B cell (primary cell): Measurements from ENCODE around the gene CCDC88C. TPM values are rescaled to one million over a fixed set of nuclear protein-coding genes. Genes with fewer than 3 reads are reported as not detected.

Experiments
- ATAC-seq: fragments of 200-7000 bp; cut with Tn5 transposase; one replicate; pipeline ENCODE4 v1.10.0; 2021; ENCODE audit warnings: low read depth, mild to moderate bottlenecking, moderate number of reproducible peaks, moderate library complexity
- CTCF ChIA-PET: fragments of 350-600 bp; sonication (Branson Sonifier 250); formaldehyde crosslinking; loops from one replicate; lab custom pipeline; 2021; ENCODE audit warnings: antibody characterized with exemption, inconsistent platforms; lab: Charles Lee
- POLR2A ChIA-PET: fragments of 350-600 bp; sonication (Branson Sonifier 250); formaldehyde crosslinking; loops from one replicate; lab custom pipeline; 2021; ENCODE audit warnings: antibody characterized with exemption; lab: Charles Lee
- DNase-seq: peaks from one replicate; pipeline ENCODE4 v3.0.0; 2013
- H2AFZ ChIP-seq: 2 replicates; pipeline ENCODE4 v1.6.1; 2012; ENCODE audit warnings: mild to moderate bottlenecking, low read depth, low read length; ENCODE audit not compliant: insufficient read depth, poor library complexity, severe bottlenecking
- H3K27ac ChIP-seq, 2 donors: 1 replicate in 1 of 2; 2 replicates in 1 of 2; pipeline ENCODE4 v1.5.1; 2012 to 2013; ENCODE audit warnings: low read length in 2 of 2, mild to moderate bottlenecking in 2 of 2, moderate library complexity in 1 of 2
- H3K27me3 ChIP-seq, 4 experiments: fragments of 200-600 bp in 1 of 4; sonication (generic) in 1 of 4; replicated peaks in 1 of 4; 1 replicate in 2 of 4; 2 replicates in 2 of 4; pipeline versions ENCODE4 v1.6.1 to v1.7.0; 2013 to 2016; ENCODE audit warnings: low read length in 3 of 4, mild to moderate bottlenecking in 2 of 4, mixed read lengths in 1 of 4, moderate library complexity in 1 of 4; ENCODE audit not compliant: insufficient read depth in 4 of 4, control insufficient read depth in 3 of 4; ENCODE audit errors: control extremely low read depth in 1 of 4
- H3K36me3 ChIP-seq, 2 experiments: replicated peaks in 1 of 2; 1 replicate in 1 of 2; 2 replicates in 1 of 2; pipeline versions ENCODE4 v1.6.1 to v1.7.1; 2013; ENCODE audit warnings: low read length in 1 of 2; ENCODE audit not compliant: insufficient read depth in 2 of 2, control insufficient read depth in 1 of 2; ENCODE audit errors: control extremely low read depth in 1 of 2, extremely low read depth in 1 of 2
- H3K4me1 ChIP-seq, 2 donors: fragments of 200-600 bp in 1 of 2; sonication (generic) in 1 of 2; 1 replicate in 1 of 2; 2 replicates in 1 of 2; pipeline versions ENCODE4 v1.5.1 to v1.6.1; 2013 to 2017; ENCODE audit warnings: low read length in 2 of 2; ENCODE audit not compliant: control insufficient read depth in 2 of 2, insufficient read depth in 2 of 2
- H3K4me2 ChIP-seq: replicated peaks from 2 replicates; pipeline ENCODE3; 2012; ENCODE audit warnings: mild to moderate bottlenecking, low read depth, low read length; ENCODE audit not compliant: poor library complexity, severe bottlenecking
- H3K4me3 ChIP-seq, 5 experiments: fragments of 200-600 bp in 1 of 5; sonication (generic) in 1 of 5; 1 replicate in 3 of 5; 2 replicates in 2 of 5; pipeline versions ENCODE4 v1.5.1 to v1.7.0; 2011 to 2016; ENCODE audit warnings: low read length in 4 of 5, mild to moderate bottlenecking in 4 of 5, low read depth in 2 of 5, control low read depth in 1 of 5, moderate library complexity in 1 of 5; ENCODE audit not compliant: insufficient read depth in 1 of 5; ENCODE audit errors: control extremely low read depth in 1 of 5, extremely low read depth in 1 of 5
- H3K79me2 ChIP-seq: fragments of 200-600 bp; sonication (generic); one replicate; pipeline ENCODE4 v1.6.0; 2016; ENCODE audit warnings: low read length; ENCODE audit not compliant: control insufficient read depth, insufficient read depth
- H3K9ac ChIP-seq: fragments of 200-600 bp; sonication (generic); 2 replicates; pipeline ENCODE4 v1.6.1; 2017; ENCODE audit warnings: mild to moderate bottlenecking, low read length, moderate library complexity
- H3K9me3 ChIP-seq, 3 donors: one replicate each; pipeline versions ENCODE4 v1.6.1 to v1.7.1; 2013; ENCODE audit warnings: low read length in 2 of 3; ENCODE audit not compliant: control insufficient read depth in 2 of 3, insufficient read depth in 1 of 3; ENCODE audit errors: control extremely low read depth in 1 of 3
- H4K20me1 ChIP-seq: 2 replicates; pipeline ENCODE4 v1.6.0; 2012; ENCODE audit warnings: mild to moderate bottlenecking, low read length; ENCODE audit not compliant: insufficient read depth, control insufficient read depth, poor library complexity, severe bottlenecking
- H3K27ac Mint-ChIP-seq: one replicate; pipeline ENCODE4 v1.8.0; 2021; ENCODE audit warnings: mixed read lengths
- H3K27me3 Mint-ChIP-seq: one replicate; pipeline ENCODE4 v1.8.0; 2021; ENCODE audit warnings: mixed read lengths
- H3K4me1 Mint-ChIP-seq: one replicate; pipeline ENCODE4 v1.8.0; 2021; ENCODE audit warnings: mixed read lengths
- H3K4me3 Mint-ChIP-seq: one replicate; pipeline ENCODE4 v1.8.0; 2021; ENCODE audit warnings: mixed read lengths
- H3K9me3 Mint-ChIP-seq: one replicate; pipeline ENCODE4 v1.8.0; 2022; ENCODE audit warnings: mixed read lengths; ENCODE audit not compliant: insufficient read depth
- EZH2 ChIP-seq: IDR thresholded peaks from 2 replicates; pipeline ENCODE4 v1.6.1; 2012; ENCODE audit warnings: borderline replicate concordance, low read depth, mild to moderate bottlenecking, moderate library complexity, low read length; ENCODE audit not compliant: insufficient read depth, poor library complexity, severe bottlenecking
- WGBS: methylation state at CpG from one replicate; pipeline ENCODE4 v1.1.5; 2013; ENCODE audit warnings: missing lambda C conversion rate; ENCODE audit not compliant: insufficient coverage; 5-methylcytosine and 5-hydroxymethylcytosine counted together
- intact Hi-C: fragments of 100-400 bp; cut with micrococcal nuclease; formaldehyde crosslinking; loops from one replicate; pipeline ENCODE4 v1.10.0; 2022
- polyA plus RNA-seq: library from polyadenylated mRNA; depleted of rRNA; stranded (reverse); fragments of >200 nt; gene quantifications from 2 replicates; pipeline ENCODE4 v1.2.3, GENCODE V29; 2012
- total RNA-seq, 2 donors: library from RNA; stranded (reverse); fragments of 120-200 nt in 1 of 2; gene quantifications; 1 replicate in 1 of 2; 2 replicates in 1 of 2; pipeline versions ENCODE4 v1.2.3 to v1.2.4, GENCODE V29; 2013 to 2022
- TF ChIP-seq, protein P1 (sequence below): fragments of 200-600 bp; IDR thresholded peaks from one replicate; pipeline ENCODE4 v1.8.0; 2022; ENCODE audit warnings: antibody characterized with exemption, mild to moderate bottlenecking

Gene CCDC88C
- total and polyA plus RNA-seq, 2 donors (not counting 1 experiment from before 2014, with no cell fraction given) = 98.7 to 181 TPM

DNA sequence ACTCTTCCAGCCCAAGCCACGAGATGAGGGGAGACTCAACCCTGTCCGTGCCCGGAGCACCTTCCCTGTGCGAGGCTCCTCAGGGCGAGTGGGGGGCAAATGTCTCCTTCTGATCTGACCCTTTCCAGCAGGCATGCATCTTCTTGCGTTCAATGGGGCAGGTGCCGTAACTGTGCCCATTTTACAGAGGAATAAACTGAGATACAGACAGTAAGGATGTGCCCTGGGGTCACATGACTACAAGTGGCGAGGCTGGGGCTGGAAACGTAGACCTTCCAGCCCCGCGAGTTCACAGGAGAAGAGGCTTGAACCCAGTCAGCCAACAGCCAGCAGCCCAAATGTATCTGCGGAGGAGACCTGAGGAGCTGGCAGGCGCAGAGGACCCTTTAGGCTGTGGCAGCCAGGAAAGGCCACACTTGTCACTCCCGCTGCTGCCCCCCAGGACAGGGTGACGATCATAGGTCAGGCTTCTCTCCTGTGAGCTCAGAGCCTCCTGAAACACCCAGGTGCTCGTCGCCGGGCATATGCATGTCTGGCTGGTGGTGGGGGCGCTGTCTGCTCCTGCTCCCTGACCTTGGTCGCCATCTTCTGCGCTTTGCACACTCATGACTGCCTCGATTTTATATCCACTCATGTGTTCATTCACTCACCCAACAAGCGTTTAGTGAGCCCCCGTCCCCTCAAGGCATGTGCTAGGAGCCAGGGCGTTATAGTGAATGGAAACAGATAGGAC is 41.7 kb downstream of the CCDC88C start:
- POLR2A ChIA-PET = interaction anchor here (1.6 kb wide), 1 partner anchor 22 kb away, joined by 8 read pairs; no protein-coding TSS in a partner anchor
- peak overlapping the region; percentile 79 for H3K4me2 ChIP-seq
- H4K20me1 ChIP-seq = peaks cover 87% of the 10 kb centered on the region
- intact Hi-C loops = no loop called here
- no peak overlapping the region for H3K4me3 ChIP-seq
- H3K27ac ChIP-seq = peak overlapping the region in 1 of 2 donors; percentile 80
- TF ChIP-seq, protein P1, sequence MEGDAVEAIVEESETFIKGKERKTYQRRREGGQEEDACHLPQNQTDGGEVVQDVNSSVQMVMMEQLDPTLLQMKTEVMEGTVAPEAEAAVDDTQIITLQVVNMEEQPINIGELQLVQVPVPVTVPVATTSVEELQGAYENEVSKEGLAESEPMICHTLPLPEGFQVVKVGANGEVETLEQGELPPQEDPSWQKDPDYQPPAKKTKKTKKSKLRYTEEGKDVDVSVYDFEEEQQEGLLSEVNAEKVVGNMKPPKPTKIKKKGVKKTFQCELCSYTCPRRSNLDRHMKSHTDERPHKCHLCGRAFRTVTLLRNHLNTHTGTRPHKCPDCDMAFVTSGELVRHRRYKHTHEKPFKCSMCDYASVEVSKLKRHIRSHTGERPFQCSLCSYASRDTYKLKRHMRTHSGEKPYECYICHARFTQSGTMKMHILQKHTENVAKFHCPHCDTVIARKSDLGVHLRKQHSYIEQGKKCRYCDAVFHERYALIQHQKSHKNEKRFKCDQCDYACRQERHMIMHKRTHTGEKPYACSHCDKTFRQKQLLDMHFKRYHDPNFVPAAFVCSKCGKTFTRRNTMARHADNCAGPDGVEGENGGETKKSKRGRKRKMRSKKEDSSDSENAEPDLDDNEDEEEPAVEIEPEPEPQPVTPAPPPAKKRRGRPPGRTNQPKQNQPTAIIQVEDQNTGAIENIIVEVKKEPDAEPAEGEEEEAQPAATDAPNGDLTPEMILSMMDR = no peak
- TF ChIP-seq EZH2 = no peak
- Mint-ChIP-seq H3K27ac (peak overlapping the region; percentile 96), H3K27me3 (no peaks in the 10 kb centered on the region), H3K4me3 (peak overlapping the region; percentile 23), H3K4me1 (peaks cover 98% of the 10 kb centered on the region), H3K9me3 (no peaks in the 10 kb centered on the region)
- H3K36me3 ChIP-seq = peaks cover 0 to 42% of the 10 kb centered on the region in 2 experiments
- no peak overlapping the region for H3K9ac ChIP-seq
- peaks cover 99% of the 10 kb centered on the region for H3K79me2 ChIP-seq
- DNase-seq (no peak), ATAC-seq (no peak)
- WGBS = 95% methylated on average over 23 of the region's 25 CpGs
- H3K4me1 ChIP-seq = peaks cover 83 to 100% of the 10 kb centered on the region in 2 donors
- CTCF ChIA-PET = interaction anchor here (0.7 to 4.0 kb wide), 3 partner anchors 20 to 63 kb away, joined by 3 to 24 read pairs (median 6); no protein-coding TSS in a partner anchor
- H3K9me3 ChIP-seq = no peaks in the 10 kb centered on the region
- H2AFZ ChIP-seq = no peak overlapping the region
- H3K27me3 ChIP-seq = no peaks in the 10 kb centered on the region
